Central memory CD4-positive, alpha-beta T cell (primary cell): Measurements from ENCODE around the gene TMEM86B.
"Not testable (repeated sequence)": the region's sequence is repeated elsewhere in the genome, so short reads cannot be mapped to it uniquely, and the experiment has no call there.

ENCODE experiments used
- DNase-seq: peaks from one replicate; pipeline ENCODE4 v3.0.0; 2022

TMEM86B gene

GRCh38 chr19:55216461-55217198 is 11.9 kb downstream of the TMEM86B start:
- peak; percentile 9 for DNase-seq

GRCh38 chr19:55213547-55213946 is 15.0 kb downstream of the TMEM86B start:
- DNase-seq, result no peak

GRCh38 chr19:55212447-55212846 is 16.1 kb downstream of the TMEM86B start:
- no peak for DNase-seq

GRCh38 chr19:55209693-55210472 is 18.7 kb downstream of the TMEM86B start:
- no peak for DNase-seq

GRCh38 chr19:55208880-55209692 is 19.5 kb downstream of the TMEM86B start, which contains the start of gene PTPRH:
Gene PTPRH (minus strand): TSS chr19:55209501. CDS start chr19:55209433, 68 bp downstream.
- no peak for DNase-seq

- no peak for DNase-seq
Measured at GRCh38 chr19:55206664-55207500, 21.7 kb downstream of the TMEM86B start.

- not testable (repeated sequence) for DNase-seq
Measured at GRCh38 chr19:55202199-55202598, 26.4 kb downstream of the TMEM86B start.

GRCh38 chr19:55199620-55200204 is 28.9 kb downstream of the TMEM86B start:
- no peak for DNase-seq

- DNase-seq, result no peak
Measured at GRCh38 chr19:55198651-55199050, 29.9 kb downstream of the TMEM86B start.

GRCh38 chr19:55197528-55197927 is 31.0 kb downstream of the TMEM86B start:
- DNase-seq, result no peak

GRCh38 chr19:55196803-55197202 is 31.8 kb downstream of the TMEM86B start:
- DNase-seq, result no peak

GRCh38 chr19:55193481-55193880 is 35.1 kb downstream of the TMEM86B start:
- no peak for DNase-seq

GRCh38 chr19:55189403-55189835 is 39.1 kb downstream of the TMEM86B start:
- no peak for DNase-seq

- DNase-seq, result no peak
Measured at GRCh38 chr19:55188625-55189024, 39.9 kb downstream of the TMEM86B start.

GRCh38 chr19:55186080-55186479 is 42.5 kb downstream of the TMEM86B start:
- no peak for DNase-seq

- no peak for DNase-seq
Measured at GRCh38 chr19:55181740-55182139, 46.8 kb downstream of the TMEM86B start.

- peak; percentile 54 for DNase-seq
Measured at GRCh38 chr19:55179606-55180484, 48.7 kb downstream of the TMEM86B start, which contains the start of gene SYT5. Gene SYT5 (minus strand): TSS chr19:55180289. CDS start chr19:55179041, 1,248 bp downstream.

- DNase-seq, result peak; percentile 95
Measured at GRCh38 chr19:55178781-55179599, 49.6 kb downstream of the TMEM86B start.
